ENCODE results near the gene UXS1.

DNA sequence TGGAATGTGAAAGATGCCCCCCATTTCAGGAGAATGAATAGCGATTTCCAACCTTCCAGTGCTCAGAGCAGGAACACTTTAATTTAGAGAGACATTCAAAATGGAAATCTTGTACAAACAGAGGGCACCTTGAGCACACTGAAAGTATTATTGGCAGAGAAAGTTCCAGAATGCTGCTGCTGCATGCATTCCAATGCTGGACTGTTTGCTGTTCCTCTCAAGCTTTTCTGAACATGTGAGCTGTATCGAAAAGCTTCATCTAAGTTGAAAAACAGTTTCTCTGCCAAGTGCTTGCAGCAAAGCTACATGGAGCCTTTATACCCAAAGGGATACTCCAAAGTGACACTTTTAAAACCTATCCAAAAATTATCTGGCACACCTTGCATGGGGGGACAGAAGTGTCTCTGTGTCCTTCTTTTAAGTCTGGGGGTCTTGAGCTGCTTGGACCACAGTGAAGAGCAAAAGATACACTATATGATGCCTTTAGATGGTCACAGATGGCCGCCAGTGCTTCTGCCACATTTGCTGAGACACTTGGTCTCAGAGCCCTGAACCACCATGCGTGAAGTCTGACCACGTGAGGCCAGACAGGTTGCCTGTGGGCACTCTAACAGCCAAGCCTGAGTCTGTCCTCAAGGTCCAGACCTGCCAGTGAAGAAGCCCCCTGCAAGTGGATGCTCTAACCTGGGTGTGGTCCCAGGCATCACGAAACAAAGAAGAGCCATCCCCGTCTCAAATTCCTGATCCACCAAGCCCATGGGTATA is 18.8 kb downstream of the UXS1 start:
- TF ChIP-seq MAX (IDR thresholded peaks at IDR 0.05) (no peak), FOXM1 (IDR thresholded peaks at IDR 0.05; ENCODE audit: borderline replicate concordance, low read depth) (no peak), CEBPB (IDR thresholded peaks at IDR 0.05) (no peak), TAF1 (IDR thresholded peaks at IDR 0.05; ENCODE audit: low read depth) (no peak), REST (IDR thresholded peaks at IDR 0.05; ENCODE audit: low read depth) (no peak), CREB1 (IDR thresholded peaks at IDR 0.05; ENCODE audit: low read depth) (no peak), EP300 (IDR thresholded peaks at IDR 0.05; ENCODE audit: borderline replicate concordance) (no peak), NFIC (IDR thresholded peaks at IDR 0.05) (no peak), YY1 (IDR thresholded peaks at IDR 0.05; ENCODE audit: low read depth) (no peak)
